Prostate gland (tissue), 2 donors: ENCODE results near the gene INSYN2B.

ENCODE experiments used
- POLR2A ChIP-seq: fragments of 450-650 bp; IDR thresholded peaks from one replicate; pipeline ENCODE4 v1.6.1; 2016; ENCODE audit warnings: antibody characterized with exemption, mild to moderate bottlenecking
- TF ChIP-seq, protein P1 (sequence below), 4 experiments: fragments of 200-600 bp in 2 of 4; fragments of 450-650 bp in 2 of 4; sonication (generic) in 2 of 4; IDR thresholded peaks; 1 replicate in 3 of 4; 2 replicates in 1 of 4; pipeline ENCODE4 v1.5.1; 2016 to 2019; ENCODE audit warnings: antibody characterized with exemption in 4 of 4, mild to moderate bottlenecking in 2 of 4, moderate library complexity in 2 of 4

DNA sequence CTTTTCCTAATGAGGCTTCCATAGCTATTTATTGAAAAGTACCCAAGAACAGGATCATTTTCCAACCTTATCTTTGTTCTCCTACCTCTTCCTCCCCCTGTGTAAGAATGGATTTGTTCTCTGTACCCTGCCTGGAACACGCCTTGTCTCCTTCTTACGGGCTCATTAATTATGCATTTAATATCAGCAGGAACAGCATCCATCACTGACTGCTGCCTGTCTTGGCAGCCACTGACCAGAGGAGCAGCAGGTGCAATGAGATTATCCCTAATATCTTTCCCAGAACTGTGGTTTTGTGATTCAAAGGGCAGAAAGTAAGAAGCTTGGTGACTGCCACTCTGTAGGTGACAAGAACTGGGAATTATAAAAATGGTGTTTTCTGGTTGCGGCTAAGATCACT lies 19.3 kb upstream of the INSYN2B start:
- TF ChIP-seq, protein P1, sequence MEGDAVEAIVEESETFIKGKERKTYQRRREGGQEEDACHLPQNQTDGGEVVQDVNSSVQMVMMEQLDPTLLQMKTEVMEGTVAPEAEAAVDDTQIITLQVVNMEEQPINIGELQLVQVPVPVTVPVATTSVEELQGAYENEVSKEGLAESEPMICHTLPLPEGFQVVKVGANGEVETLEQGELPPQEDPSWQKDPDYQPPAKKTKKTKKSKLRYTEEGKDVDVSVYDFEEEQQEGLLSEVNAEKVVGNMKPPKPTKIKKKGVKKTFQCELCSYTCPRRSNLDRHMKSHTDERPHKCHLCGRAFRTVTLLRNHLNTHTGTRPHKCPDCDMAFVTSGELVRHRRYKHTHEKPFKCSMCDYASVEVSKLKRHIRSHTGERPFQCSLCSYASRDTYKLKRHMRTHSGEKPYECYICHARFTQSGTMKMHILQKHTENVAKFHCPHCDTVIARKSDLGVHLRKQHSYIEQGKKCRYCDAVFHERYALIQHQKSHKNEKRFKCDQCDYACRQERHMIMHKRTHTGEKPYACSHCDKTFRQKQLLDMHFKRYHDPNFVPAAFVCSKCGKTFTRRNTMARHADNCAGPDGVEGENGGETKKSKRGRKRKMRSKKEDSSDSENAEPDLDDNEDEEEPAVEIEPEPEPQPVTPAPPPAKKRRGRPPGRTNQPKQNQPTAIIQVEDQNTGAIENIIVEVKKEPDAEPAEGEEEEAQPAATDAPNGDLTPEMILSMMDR (IDR thresholded peaks at IDR 0.05), result no peak
- TF ChIP-seq POLR2A, result no peak
